Measurements from ENCODE around the gene RNF13.

RNF13 gene

GRCh38 chr3:149810846-149811245 lies 2.2 kb upstream of the RNF13 start:
- TF ChIP-seq CTCF (IDR thresholded peaks at IDR 0.05), result no peak
- Histone ChIP-seq H3K27ac (no peak overlapping the region), H3K36me3 (no peaks in the 10 kb centered on the region), H3K4me1 (peaks cover 0 to 36% (median 11%) of the 10 kb centered on the region in 4 donors), H3K4me3 (no peak overlapping the region), H3K9me3 (no peaks in the 10 kb centered on the region), H3K27me3 (no peaks in the 10 kb centered on the region)
- DNase-seq, result no peak
- intact Hi-C loops (cut with DNase I; ENCODE audit: low total_unique reads), result no loop called here

DNA sequence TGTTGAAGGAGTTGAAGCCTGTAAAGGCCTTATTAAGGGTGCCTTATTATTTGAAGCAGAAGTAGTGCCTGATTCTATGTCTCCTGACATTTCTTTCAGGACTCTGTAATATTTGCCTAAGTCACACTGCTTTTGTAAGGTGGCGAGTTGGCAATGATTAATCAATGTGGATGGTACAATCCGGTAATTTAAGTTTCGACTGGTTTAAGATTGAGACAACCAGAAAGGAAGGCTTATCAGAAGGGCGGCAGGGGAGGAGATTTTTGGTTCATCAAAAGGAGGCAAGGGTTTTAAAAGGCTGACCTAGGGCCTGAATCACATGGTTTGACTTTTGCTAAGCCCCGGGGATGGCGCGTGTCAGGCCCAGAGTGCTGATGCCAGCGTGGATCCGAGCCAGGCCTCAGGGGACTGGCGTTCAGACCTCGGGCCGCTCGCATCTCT lies 830 bp upstream of the RNF13 start:
- Histone ChIP-seq H3K4me3 (peak overlapping the region; percentile 71 to 78), H3K27me3 (no peaks in the 10 kb centered on the region), H3K36me3 (no peaks in the 10 kb centered on the region), H3K27ac (peak overlapping the region; percentile 94 to 98), H3K9me3 (no peaks in the 10 kb centered on the region), H3K4me1 (peaks cover 0 to 48% (median 15%) of the 10 kb centered on the region in 4 donors)
- no peak for TF ChIP-seq CTCF (IDR thresholded peaks at IDR 0.05)
- intact Hi-C loops (cut with DNase I; ENCODE audit: low total_unique reads), result no loop called here
- DNase-seq, result no peak

DNA sequence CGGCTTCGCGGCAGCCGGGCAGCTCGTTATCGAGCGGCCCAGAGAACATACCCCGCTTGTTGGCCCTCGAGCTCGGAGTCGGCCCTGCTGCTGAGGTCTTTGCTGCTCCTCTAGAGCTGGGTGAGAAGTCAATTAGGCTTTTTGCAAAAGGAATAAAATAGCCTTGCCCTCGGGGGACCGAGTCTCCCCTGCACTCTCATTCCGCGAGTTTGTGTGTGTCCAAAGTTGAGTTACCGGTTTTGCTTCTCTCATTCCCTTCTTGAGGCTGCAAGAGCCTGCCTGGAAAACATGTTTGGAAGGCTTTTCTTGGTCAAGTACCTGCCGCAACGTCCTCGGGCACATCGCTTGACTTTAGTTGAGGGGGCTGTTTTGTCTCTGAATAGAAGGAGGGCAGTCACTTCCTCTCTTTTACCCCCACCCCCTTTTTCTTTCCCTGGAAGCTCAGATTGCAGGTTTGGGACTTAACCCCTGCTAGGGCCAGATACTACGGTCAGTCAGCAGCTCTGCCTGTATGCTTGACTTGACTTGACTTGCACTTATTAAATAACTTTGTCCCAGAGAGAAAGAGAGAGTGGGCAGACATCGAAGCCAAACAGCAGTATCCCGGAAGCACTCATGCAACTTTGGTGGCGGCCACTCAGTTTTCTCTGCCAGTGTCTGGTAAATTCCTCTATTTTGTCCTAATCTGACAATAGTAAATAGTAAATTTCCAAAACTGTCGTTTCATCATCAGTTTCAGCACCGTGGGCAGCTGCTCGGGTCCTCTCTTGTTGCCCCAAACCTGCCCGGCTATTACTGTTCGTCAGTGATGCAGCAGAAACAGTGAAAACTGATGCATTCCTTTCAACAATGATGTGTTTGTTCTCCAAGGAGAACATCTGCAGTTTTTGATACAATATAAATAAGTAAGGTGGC lies 609 bp downstream of the RNF13 start:
- Histone ChIP-seq H3K27ac (peak overlapping the region; percentile 94 to 98), H3K9me3 (no peaks in the 10 kb centered on the region), H3K4me1 (peaks cover 0 to 52% (median 15%) of the 10 kb centered on the region in 4 donors), H3K36me3 (no peaks in the 10 kb centered on the region), H3K4me3 (peak overlapping the region; percentile 71 to 78), H3K27me3 (no peaks in the 10 kb centered on the region)
- no peak for TF ChIP-seq CTCF (IDR thresholded peaks at IDR 0.05)
- DNase-seq, result peak in 1 of 2 donors; percentile 24
- intact Hi-C loops (cut with DNase I; ENCODE audit: low total_unique reads), result no loop called here

GRCh38 chr3:149815321-149815720 lies 2.3 kb downstream of the RNF13 start:
- no peak for DNase-seq
- intact Hi-C loops (cut with DNase I; ENCODE audit: low total_unique reads), result no loop called here
- H3K4me3 ChIP-seq, result peak overlapping the region; percentile 71 to 78
- no peaks in the 10 kb centered on the region for H3K36me3 ChIP-seq
- TF ChIP-seq CTCF (IDR thresholded peaks at IDR 0.05), result no peak
- no peaks in the 10 kb centered on the region for H3K9me3 ChIP-seq
- peaks cover 0 to 53% (median 15%) of the 10 kb centered on the region in 4 donors for H3K4me1 ChIP-seq
- H3K27me3 ChIP-seq, result no peaks in the 10 kb centered on the region
- peak overlapping the region in 1 of 2 donors; percentile 98 for H3K27ac ChIP-seq

DNA sequence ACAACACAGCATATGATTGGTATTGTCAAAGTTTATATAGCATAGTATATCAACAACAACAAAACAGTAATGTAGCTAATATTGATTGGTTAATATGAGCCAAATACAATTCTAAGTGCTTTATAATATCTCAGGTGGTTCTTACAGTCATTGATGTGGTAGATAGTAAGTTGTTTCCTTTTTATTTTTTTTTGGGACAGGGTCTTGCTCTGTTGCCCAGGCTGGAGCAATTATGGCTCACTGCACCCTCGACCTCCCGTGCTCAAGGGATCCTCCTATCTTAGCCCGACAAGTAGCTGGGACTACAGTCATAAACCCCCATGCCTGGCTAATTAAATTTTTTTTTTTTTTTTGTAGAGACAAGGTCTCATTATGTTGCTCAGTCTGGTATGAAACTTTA lies 2.7 kb downstream of the RNF13 start:
- Histone ChIP-seq H3K4me1 (peaks cover 0 to 53% (median 15%) of the 10 kb centered on the region in 4 donors), H3K27me3 (no peaks in the 10 kb centered on the region), H3K36me3 (no peaks in the 10 kb centered on the region), H3K27ac (peak overlapping the region in 1 of 2 donors; percentile 7), H3K4me3 (no peak overlapping the region), H3K9me3 (no peaks in the 10 kb centered on the region)
- no peak for TF ChIP-seq CTCF (IDR thresholded peaks at IDR 0.05)
- intact Hi-C loops (cut with DNase I; ENCODE audit: low total_unique reads), result no loop called here
- DNase-seq, result no peak

Data from tibial artery (tissue), 4 donors.